HUES64 (cell line): ENCODE results near the gene KCNQ1.

Experiments used
- H3K27ac ChIP-seq: 2 replicates; pipeline ENCODE4 v1.7.0; 2013; ENCODE audit warnings: low read depth, low read length, inconsistent platforms
- H3K27me3 ChIP-seq: 2 replicates; pipeline ENCODE4 v1.6.1; 2013; ENCODE audit warnings: mild to moderate bottlenecking, low read length; ENCODE audit not compliant: insufficient read depth
- H3K36me3 ChIP-seq: 2 replicates; pipeline ENCODE4 v1.6.1; 2013; ENCODE audit warnings: mild to moderate bottlenecking, low read length; ENCODE audit not compliant: insufficient read depth
- H3K4me1 ChIP-seq: 2 replicates; pipeline ENCODE4 v1.6.1; 2013; ENCODE audit warnings: mild to moderate bottlenecking, low read length, moderate library complexity; ENCODE audit not compliant: insufficient read depth
- H3K4me3 ChIP-seq: 2 replicates; pipeline ENCODE4 v1.5.1; 2013; ENCODE audit warnings: mild to moderate bottlenecking, low read length, moderate library complexity
- H3K9ac ChIP-seq: 2 replicates; pipeline ENCODE4 v1.6.1; 2013; ENCODE audit warnings: mild to moderate bottlenecking, low read depth, low read length
- H3K9me3 ChIP-seq: 2 replicates; pipeline ENCODE4 v1.6.1; 2013; ENCODE audit warnings: low read depth, low read length; ENCODE audit not compliant: insufficient read depth
- WGBS: fragments of 150-250, 120-280 bp; methylation state at CpG from one replicate; pipeline ENCODE4 v1.1.7; 2013; ENCODE audit warnings: missing lambda C conversion rate; 5-methylcytosine and 5-hydroxymethylcytosine counted together

The KCNQ1 gene

DNA sequence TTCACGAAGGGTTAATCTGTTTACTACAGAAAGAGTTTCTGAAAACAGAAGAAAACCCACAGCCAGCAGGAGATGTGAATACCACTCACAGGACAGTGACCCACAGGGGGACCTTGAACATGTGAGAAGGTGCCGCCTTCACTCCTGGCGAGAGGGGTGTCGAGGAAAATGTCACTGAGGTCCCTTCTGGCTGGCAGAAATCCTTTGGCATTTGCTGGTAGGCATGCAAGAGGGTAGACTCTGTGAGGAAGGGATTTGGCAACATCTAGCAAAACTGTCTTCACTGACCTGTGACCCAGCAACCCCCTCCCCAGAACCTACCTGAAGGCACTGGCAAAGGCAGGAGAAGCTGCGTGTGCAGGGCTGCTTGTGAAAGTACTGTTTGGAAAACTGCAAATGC is 8.6 kb downstream of the KCNQ1 start:
- Histone ChIP-seq H3K4me1 (no peaks in the 10 kb centered on the region), H3K36me3 (no peaks in the 10 kb centered on the region), H3K9ac (no peak overlapping the region), H3K27ac (no peak overlapping the region), H3K27me3 (peaks cover 69% of the 10 kb centered on the region), H3K4me3 (no peak overlapping the region), H3K9me3 (no peaks in the 10 kb centered on the region)
- 91% methylated on average over 5 of the region's 5 CpGs for WGBS

DNA sequence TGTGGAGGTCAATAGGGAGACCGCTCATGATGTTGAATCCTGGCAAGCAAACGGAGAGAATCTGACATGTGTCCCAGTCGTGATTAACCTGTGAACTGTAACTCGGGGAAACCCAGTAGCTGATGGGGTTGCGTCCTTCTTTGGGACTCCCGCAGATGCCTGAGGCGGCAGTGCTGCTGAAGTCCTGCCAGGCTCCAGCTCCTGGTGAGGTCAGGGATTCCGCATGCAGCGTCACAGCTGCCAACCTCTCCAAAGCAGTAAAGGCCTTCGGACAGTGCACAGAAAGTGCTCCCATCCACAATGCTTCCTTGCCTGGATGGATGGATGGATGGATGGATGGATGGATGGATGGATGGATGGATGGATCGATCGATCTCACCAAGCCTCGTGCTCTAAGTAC is 13.5 kb downstream of the KCNQ1 start:
- Histone ChIP-seq H3K27ac (no peak overlapping the region), H3K27me3 (peaks cover 36% of the 10 kb centered on the region), H3K4me1 (no peaks in the 10 kb centered on the region), H3K36me3 (no peaks in the 10 kb centered on the region), H3K9me3 (no peaks in the 10 kb centered on the region), H3K9ac (no peak overlapping the region), H3K4me3 (no peak overlapping the region)
- 92% methylated on average over 13 of the region's 13 CpGs for WGBS

DNA sequence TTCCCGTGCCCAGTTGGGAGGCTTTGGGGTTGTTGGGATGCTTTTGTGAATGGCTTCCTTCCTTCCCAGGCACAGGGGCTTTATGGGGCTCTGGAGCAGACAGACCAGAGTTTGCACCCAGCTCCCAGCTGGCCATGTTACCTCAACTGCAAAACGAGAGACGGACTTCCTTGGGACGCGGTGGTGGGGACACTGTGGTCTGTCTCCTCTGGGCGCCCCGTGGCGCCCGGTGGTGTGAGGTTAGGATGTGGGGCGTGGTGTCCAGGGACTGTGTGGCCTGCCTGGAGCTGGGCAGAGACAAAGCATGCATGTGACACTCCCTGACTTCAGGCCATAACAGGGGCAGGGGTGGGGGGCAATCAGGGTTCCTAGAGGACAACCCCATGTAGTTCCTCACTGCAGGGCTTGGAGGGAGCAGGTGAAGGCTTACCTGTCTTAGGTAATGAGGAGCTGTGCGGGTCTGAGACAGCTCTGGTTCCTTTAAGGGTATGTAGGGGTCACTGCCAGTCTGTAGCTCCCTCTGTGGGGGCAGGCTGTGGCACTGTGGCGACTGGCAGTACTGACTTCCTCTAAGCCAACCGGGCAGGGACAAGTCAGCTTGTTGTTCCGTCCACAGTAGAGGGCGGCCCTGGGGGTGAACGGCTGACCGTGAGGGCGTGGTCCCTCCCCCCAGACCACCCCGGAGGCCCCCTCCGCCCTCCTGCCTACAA is 14.4 kb downstream of the KCNQ1 start:
- Histone ChIP-seq H3K4me3 (no peak overlapping the region), H3K9ac (no peak overlapping the region), H3K9me3 (no peaks in the 10 kb centered on the region), H3K27ac (no peak overlapping the region), H3K36me3 (no peaks in the 10 kb centered on the region), H3K27me3 (peaks cover 31% of the 10 kb centered on the region), H3K4me1 (no peaks in the 10 kb centered on the region)
- 90% methylated on average over 17 of the region's 20 CpGs for WGBS

DNA sequence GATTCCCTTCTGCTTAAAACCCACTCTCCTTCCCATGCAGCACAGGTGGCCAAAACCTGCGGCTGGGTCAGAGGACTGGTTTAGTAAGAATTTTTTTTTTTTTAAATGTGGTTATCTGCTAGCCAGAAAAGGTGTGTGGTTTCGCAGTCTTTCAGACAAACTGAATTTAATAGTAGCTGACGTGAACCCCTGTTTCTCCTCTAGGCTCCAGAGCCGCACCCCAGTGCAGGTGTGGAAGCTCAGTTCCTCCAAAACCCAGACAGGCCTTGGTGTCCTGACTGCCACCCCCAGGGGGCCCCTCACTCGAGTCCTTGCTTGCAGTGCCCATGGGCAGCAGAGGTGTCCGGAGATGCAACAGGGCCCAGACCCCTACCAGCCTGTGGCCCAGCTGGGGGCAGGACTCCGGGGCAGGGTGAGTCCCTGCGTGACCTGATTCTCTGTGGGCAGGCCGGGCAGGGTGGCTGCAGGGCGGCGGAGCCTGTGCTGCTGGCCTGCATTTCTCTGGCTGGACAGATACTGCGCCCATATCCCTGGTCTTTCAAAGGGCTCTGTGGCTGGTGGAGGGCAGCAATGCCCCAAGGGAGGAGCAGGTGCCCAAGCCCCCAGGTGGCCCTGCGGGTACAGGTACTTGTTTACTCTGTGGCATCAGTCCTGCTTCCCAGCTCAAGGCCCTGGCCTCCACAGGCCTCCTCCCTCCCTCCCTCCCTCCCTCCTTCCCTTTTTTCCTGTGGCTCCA is 15.2 kb downstream of the KCNQ1 start:
- Histone ChIP-seq H3K4me3 (no peak overlapping the region), H3K36me3 (no peaks in the 10 kb centered on the region), H3K4me1 (no peaks in the 10 kb centered on the region), H3K9me3 (no peaks in the 10 kb centered on the region), H3K27ac (no peak overlapping the region), H3K27me3 (peaks cover 24% of the 10 kb centered on the region), H3K9ac (no peak overlapping the region)
- 91% methylated on average over 13 of the region's 13 CpGs for WGBS

DNA sequence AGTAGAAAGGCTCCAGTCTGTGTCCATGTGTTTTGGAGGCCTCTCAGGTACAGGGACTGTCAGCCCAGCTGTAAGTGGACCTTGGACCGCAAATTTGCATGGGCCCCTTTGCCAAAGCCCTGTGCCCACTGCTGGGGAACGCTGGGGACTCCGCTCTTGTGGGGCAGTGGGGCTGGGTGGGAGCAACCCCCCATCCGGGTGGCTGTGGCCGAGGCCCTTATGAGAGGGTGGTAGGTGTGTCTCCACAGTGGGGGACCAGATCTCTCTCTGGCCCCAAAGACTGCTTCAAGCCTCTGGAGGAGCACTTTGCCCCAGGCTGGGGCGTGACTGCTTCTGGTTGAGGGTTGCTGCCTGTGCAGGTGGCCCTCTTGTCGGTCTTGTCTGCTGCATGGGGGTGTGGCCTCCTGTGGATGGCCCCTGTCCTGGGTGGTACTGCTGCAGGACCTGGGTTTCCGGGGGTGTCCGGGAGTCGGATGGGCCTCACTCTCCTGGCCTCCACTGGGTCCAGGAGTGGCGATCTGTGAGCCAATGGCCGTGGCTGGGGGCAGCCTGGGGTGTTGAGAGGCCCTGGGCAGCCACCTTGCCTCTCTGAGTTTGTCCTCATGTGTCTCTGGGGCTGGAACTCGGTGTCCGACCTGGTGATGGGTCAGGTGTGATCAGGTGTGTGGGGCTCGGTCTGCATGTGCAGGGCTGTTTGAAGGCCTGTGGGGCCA is 15.9 kb downstream of the KCNQ1 start:
- Histone ChIP-seq H3K27ac (no peak overlapping the region), H3K27me3 (peaks cover 24% of the 10 kb centered on the region), H3K9ac (no peak overlapping the region), H3K4me3 (no peak overlapping the region), H3K4me1 (no peaks in the 10 kb centered on the region), H3K9me3 (no peaks in the 10 kb centered on the region), H3K36me3 (no peaks in the 10 kb centered on the region)
- 90% methylated on average over 15 of the region's 15 CpGs for WGBS

DNA sequence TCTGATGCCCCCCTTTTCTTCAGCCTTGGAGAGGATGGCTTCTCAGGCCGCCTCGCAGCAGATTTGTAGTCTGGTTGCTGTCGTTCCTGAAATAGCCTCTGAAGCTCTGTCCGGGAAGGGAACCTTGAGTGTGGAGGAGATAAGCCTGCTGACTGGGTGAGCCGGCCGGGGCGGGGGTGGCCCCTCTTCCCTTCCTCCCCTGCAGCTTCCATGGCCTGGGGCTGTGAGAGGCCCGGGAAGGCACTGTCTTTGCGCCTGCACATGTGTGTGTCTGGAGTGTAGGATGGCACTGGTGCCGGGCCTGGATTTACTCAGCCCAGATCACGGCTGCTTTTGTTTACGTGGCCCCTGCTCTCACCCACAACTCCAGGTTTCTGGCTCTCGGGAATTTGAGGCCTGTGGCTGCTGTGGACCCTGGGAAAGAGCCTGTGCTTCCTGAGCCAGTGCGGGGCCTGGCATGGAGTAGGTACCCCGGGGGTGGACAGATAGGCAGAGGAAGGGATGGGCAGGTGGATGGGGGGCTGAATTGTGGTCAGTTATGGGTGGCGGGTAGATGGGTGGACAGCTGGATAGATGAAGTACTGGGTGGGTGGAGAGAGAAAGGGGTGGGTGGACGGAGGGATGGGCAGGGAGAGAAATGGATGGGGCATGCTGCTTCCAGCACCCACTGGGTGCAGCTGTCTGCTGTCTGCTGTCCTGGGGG is 16.6 kb downstream of the KCNQ1 start:
- H3K9ac ChIP-seq, result no peak overlapping the region
- WGBS, result 86% methylated on average over 17 of the region's 17 CpGs

DNA sequence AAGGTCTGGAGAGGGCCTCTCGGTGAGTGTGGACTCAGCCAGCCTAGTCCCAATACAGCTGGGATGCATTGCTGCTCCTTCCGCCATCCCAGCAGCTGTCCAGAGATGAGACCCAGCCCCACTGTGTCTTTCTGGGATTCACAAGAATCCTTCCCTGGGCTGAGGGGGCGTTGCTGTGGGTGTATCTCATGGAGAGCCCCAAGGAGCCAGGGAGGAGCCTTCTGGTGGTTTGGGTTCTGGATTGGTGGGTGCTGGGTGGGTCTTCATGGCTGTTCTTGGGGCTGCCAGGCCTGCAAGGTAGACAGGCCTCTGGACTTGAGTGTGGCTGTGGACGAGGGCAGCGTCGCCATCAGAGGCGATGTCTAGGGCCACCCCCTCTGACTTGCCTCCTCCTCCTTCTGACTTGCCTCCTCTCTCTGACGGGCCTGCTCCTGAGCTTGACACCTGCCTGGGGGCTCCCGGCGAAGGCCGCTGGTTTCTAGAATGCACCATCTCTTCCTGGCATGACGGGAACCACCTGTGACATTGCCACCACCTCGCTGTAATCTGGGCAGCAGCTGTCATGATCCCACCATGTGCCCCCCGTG is 17.2 kb downstream of the KCNQ1 start:
- Histone ChIP-seq H3K36me3 (no peaks in the 10 kb centered on the region), H3K27ac (no peak overlapping the region), H3K4me1 (no peaks in the 10 kb centered on the region), H3K27me3 (peaks cover 22% of the 10 kb centered on the region), H3K9ac (no peak overlapping the region), H3K4me3 (no peak overlapping the region), H3K9me3 (no peaks in the 10 kb centered on the region)
- 94% methylated on average over 14 of the region's 14 CpGs for WGBS

More for the DNA sequence above, 16.6 kb downstream of the KCNQ1 start:
- no peaks in the 10 kb centered on the region for H3K4me1 ChIP-seq
- H3K27me3 ChIP-seq, result peaks cover 24% of the 10 kb centered on the region
- no peaks in the 10 kb centered on the region for H3K9me3 ChIP-seq
- no peaks in the 10 kb centered on the region for H3K36me3 ChIP-seq
- H3K27ac ChIP-seq, result no peak overlapping the region
- H3K4me3 ChIP-seq, result no peak overlapping the region

DNA sequence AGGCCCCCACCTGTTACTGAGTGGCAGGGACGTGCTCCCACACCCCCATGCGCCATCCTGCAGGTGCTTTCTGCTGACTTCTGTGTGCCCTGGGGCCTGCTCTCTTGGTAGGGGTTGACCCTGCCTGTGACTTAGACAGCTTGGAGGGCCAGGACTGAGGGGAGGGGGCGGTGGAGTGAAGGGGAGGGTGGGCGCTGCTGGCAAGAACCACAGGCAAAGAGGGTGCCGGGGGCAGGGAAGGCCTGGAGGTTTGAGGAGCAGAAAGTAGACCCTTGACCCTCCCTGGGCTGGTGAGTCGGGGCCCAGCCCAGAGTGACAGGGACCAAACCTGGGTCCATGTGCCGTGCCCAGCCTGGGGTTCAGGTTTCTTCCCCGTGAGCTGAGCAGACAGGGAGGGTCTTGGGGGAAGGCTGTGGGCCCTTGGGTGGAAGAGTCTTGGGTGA is 17.8 kb downstream of the KCNQ1 start:
- Histone ChIP-seq H3K27me3 (peaks cover 19% of the 10 kb centered on the region), H3K27ac (no peak overlapping the region), H3K9ac (no peak overlapping the region), H3K9me3 (no peaks in the 10 kb centered on the region), H3K36me3 (no peaks in the 10 kb centered on the region), H3K4me3 (no peak overlapping the region), H3K4me1 (no peaks in the 10 kb centered on the region)
- 93% methylated on average over 8 of the region's 8 CpGs for WGBS

DNA sequence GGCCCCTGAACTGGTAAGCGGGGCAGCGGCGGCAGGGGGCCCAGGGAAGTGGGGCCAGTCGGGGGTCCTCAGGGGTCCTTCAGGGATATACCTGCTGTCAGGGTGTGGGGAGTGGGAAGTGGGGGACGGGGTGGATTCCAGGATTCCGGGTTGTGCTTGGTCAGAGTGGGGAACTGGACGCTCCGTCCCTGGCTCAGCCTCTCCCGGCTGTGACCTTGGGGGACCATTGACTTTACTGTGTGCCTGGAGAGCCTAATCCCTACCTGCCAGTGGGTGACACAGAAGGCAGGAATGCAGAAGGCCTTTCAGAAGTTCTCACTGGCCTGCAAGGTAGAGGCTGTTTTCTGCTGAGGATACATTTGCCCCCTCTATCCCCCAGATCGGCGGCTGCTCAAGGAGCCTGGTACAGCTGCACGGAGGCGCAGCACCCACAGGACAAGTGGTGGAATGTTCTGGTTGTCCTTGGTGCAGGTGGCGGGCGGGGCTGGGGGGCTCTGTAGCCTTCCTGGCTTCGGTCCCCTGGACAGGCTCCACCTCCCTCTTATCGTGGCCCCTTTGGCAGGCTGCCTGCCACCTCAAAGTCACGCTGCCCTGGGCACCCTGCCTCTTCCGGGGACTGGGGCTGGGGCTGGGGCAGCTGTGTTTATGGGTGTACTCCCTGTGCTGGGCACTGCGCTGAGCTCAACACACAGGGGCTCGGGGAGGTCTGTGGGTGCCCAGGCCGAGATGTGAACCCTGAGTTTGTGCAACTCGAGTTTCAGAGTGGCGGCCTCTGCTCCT is 18.4 kb downstream of the KCNQ1 start:
- Histone ChIP-seq H3K9ac (no peak overlapping the region), H3K27me3 (peaks cover 14% of the 10 kb centered on the region), H3K4me1 (no peaks in the 10 kb centered on the region), H3K4me3 (no peak overlapping the region), H3K9me3 (no peaks in the 10 kb centered on the region), H3K36me3 (no peaks in the 10 kb centered on the region), H3K27ac (no peak overlapping the region)
- 92% methylated on average over 24 of the region's 24 CpGs for WGBS

DNA sequence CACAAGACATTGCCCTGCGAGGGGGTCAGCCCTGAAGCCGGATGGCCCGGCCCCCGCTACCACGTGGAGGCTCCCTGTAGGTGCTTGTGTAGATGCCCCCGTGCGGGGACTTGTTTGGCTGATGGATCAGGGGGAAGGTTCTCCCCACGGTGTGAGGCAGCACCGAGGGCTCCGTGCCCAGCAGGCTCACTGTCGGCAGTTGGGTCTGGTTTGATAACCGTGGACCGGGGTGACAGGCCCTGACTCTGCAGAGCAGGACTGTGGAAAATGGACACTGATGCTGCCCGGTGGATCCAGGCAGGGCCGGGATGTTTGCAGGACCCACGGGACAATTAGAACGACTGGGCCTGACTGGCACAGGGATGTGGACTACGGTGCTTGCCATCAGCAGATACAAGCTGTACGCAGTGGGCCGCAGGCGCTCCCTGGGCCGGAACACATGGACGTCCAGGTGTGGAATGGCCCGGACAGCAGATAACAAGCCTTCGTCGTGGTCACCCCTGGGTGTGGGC is 19.0 kb downstream of the KCNQ1 start:
- H3K27me3 ChIP-seq, result peaks cover 15% of the 10 kb centered on the region
- H3K4me3 ChIP-seq, result no peak overlapping the region
- H3K27ac ChIP-seq, result no peak overlapping the region
- no peaks in the 10 kb centered on the region for H3K36me3 ChIP-seq
- H3K4me1 ChIP-seq, result no peaks in the 10 kb centered on the region
- no peaks in the 10 kb centered on the region for H3K9me3 ChIP-seq
- no peak overlapping the region for H3K9ac ChIP-seq
- WGBS, result 93% methylated on average over 24 of the region's 26 CpGs
